GM21515 (cell line): ENCODE results near the gene ITGAX.

Experiments
- ATAC-seq: cut with Tn5 transposase; IDR thresholded peaks from one replicate; pipeline ENCODE4 v1.9.1; 2021; ENCODE audit not compliant: unreplicated experiment

ITGAX gene

DNA sequence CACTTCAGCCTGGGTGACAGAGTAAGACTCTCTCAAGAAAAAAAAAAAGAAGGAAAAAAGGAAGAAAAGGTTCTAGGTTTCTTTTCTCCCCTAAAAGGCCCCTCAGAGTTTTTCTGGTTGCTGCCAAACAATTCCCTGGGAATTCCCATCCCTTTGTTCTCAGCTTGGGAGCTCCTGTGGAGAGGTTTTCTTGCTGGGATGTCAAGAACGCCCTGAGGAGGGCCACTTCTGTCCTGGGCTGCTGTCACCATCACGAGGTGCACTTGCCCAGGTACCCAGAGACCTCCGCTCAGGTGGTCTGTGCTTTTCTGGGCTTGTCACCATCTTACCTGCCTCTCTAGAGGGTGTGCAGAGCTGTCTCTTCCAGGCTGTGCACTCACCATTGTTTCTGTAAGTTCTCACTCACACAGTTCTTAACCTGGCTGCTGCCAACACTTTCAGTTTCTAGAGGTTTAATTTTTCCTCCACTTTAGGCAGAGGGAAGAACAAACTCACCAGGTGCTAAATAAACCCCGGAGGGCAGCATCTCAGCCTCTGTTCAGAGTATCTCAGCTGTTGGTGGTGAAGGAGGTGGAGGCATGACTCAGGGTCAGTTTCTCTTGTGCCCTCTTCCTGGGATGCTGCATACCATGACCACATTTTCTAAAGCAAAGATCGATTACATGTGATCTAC, 75.5 kb downstream of the ITGAX start:
- ATAC-seq = no peak
